Skeletal muscle satellite cell (primary cell): Measurements from ENCODE around the gene SLC38A3.

ENCODE experiments used
- H3K27me3 ChIP-seq: 2 replicates; pipeline ENCODE4 v1.7.0; 2013; ENCODE audit warnings: low read length; ENCODE audit not compliant: control insufficient read depth, insufficient read depth
- H3K36me3 ChIP-seq: 2 replicates; pipeline ENCODE4 v1.7.0; 2013; ENCODE audit warnings: mild to moderate bottlenecking, control low read depth, low read length; ENCODE audit not compliant: insufficient read depth
- H3K4me1 ChIP-seq: 2 replicates; pipeline ENCODE4 v1.7.0; 2013; ENCODE audit warnings: low read length; ENCODE audit not compliant: control insufficient read depth, insufficient read depth
- H3K4me2 ChIP-seq: 2 replicates; pipeline ENCODE4 v1.7.0; 2013; ENCODE audit warnings: mild to moderate bottlenecking, low read length
- H3K4me3 ChIP-seq: 2 replicates; pipeline ENCODE4 v1.7.0; 2013; ENCODE audit warnings: low read length
- H3K9ac ChIP-seq: 2 replicates; pipeline ENCODE4 v1.7.0; 2013; ENCODE audit warnings: mild to moderate bottlenecking, low read depth, low read length, moderate library complexity
- H3K9me3 ChIP-seq: replicated peaks from 2 replicates; pipeline ENCODE4 v1.7.0; 2013; ENCODE audit warnings: mild to moderate bottlenecking, control low read depth, low read length

SLC38A3 gene

GRCh38 chr3:50164481-50164880, 40.6 kb upstream of the SLC38A3 start:
- Histone ChIP-seq H3K27me3 (no peaks in the 10 kb centered on the region), H3K4me3 (peak overlapping the region; percentile 41), H3K4me2 (peak overlapping the region; percentile 66), H3K36me3 (no peaks in the 10 kb centered on the region), H3K9me3 (no peaks in the 10 kb centered on the region), H3K9ac (no peak overlapping the region), H3K4me1 (peaks cover 60% of the 10 kb centered on the region)

GRCh38 chr3:50164984-50165909, 39.8 kb upstream of the SLC38A3 start:
- peak overlapping the region; percentile 53 for H3K9ac ChIP-seq
- H3K4me1 ChIP-seq = peaks cover 65% of the 10 kb centered on the region
- peak overlapping the region; percentile 41 for H3K4me3 ChIP-seq
- no peaks in the 10 kb centered on the region for H3K36me3 ChIP-seq
- no peaks in the 10 kb centered on the region for H3K9me3 ChIP-seq
- peak overlapping the region; percentile 38 for H3K4me2 ChIP-seq
- H3K27me3 ChIP-seq = no peaks in the 10 kb centered on the region

- H3K4me1 ChIP-seq = peaks cover 73% of the 10 kb centered on the region
- no peaks in the 10 kb centered on the region for H3K27me3 ChIP-seq
- peak overlapping the region; percentile 38 for H3K4me2 ChIP-seq
- H3K4me3 ChIP-seq = no peak overlapping the region
- H3K36me3 ChIP-seq = no peaks in the 10 kb centered on the region
- no peaks in the 10 kb centered on the region for H3K9me3 ChIP-seq
- peak overlapping the region; percentile 53 for H3K9ac ChIP-seq
Observed at GRCh38 chr3:50165910-50166538, 39.0 kb upstream of the SLC38A3 start.

GRCh38 chr3:50166620-50167019, 38.5 kb upstream of the SLC38A3 start:
- no peaks in the 10 kb centered on the region for H3K9me3 ChIP-seq
- no peaks in the 10 kb centered on the region for H3K36me3 ChIP-seq
- H3K4me2 ChIP-seq = peak overlapping the region; percentile 32
- H3K4me1 ChIP-seq = peaks cover 79% of the 10 kb centered on the region
- no peaks in the 10 kb centered on the region for H3K27me3 ChIP-seq
- peak overlapping the region; percentile 53 for H3K9ac ChIP-seq
- no peak overlapping the region for H3K4me3 ChIP-seq

- Histone ChIP-seq H3K4me1 (peaks cover 83% of the 10 kb centered on the region), H3K4me3 (no peak overlapping the region), H3K4me2 (peak overlapping the region; percentile 32), H3K36me3 (no peaks in the 10 kb centered on the region), H3K9me3 (no peaks in the 10 kb centered on the region), H3K9ac (no peak overlapping the region), H3K27me3 (no peaks in the 10 kb centered on the region)
Observed at GRCh38 chr3:50167069-50167840, 37.8 kb upstream of the SLC38A3 start.

- Histone ChIP-seq H3K4me2 (no peak overlapping the region), H3K9me3 (no peaks in the 10 kb centered on the region), H3K9ac (no peak overlapping the region), H3K36me3 (no peaks in the 10 kb centered on the region), H3K4me1 (peaks cover 83% of the 10 kb centered on the region), H3K4me3 (no peak overlapping the region), H3K27me3 (no peaks in the 10 kb centered on the region)
Observed at GRCh38 chr3:50167841-50168209, 37.2 kb upstream of the SLC38A3 start.

GRCh38 chr3:50168388-50168787, 36.7 kb upstream of the SLC38A3 start:
- Histone ChIP-seq H3K9ac (no peak overlapping the region), H3K9me3 (no peaks in the 10 kb centered on the region), H3K27me3 (no peaks in the 10 kb centered on the region), H3K4me1 (peaks cover 82% of the 10 kb centered on the region), H3K4me2 (no peak overlapping the region), H3K4me3 (no peak overlapping the region), H3K36me3 (no peaks in the 10 kb centered on the region)

GRCh38 chr3:50168791-50169190, 36.3 kb upstream of the SLC38A3 start:
- no peak overlapping the region for H3K9ac ChIP-seq
- H3K27me3 ChIP-seq = no peaks in the 10 kb centered on the region
- no peak overlapping the region for H3K4me3 ChIP-seq
- peaks cover 78% of the 10 kb centered on the region for H3K4me1 ChIP-seq
- H3K4me2 ChIP-seq = no peak overlapping the region
- no peaks in the 10 kb centered on the region for H3K36me3 ChIP-seq
- H3K9me3 ChIP-seq = no peaks in the 10 kb centered on the region

- Histone ChIP-seq H3K4me3 (no peak overlapping the region), H3K4me1 (peaks cover 72% of the 10 kb centered on the region), H3K4me2 (no peak overlapping the region), H3K36me3 (no peaks in the 10 kb centered on the region), H3K9me3 (no peaks in the 10 kb centered on the region), H3K27me3 (no peaks in the 10 kb centered on the region), H3K9ac (no peak overlapping the region)
Observed at GRCh38 chr3:50169232-50169832, 35.7 kb upstream of the SLC38A3 start.

GRCh38 chr3:50169858-50170257, 35.2 kb upstream of the SLC38A3 start:
- Histone ChIP-seq H3K9ac (peak overlapping the region; percentile 35), H3K27me3 (no peaks in the 10 kb centered on the region), H3K36me3 (no peaks in the 10 kb centered on the region), H3K4me2 (no peak overlapping the region), H3K4me1 (peaks cover 67% of the 10 kb centered on the region), H3K9me3 (no peaks in the 10 kb centered on the region), H3K4me3 (no peak overlapping the region)

- no peaks in the 10 kb centered on the region for H3K9me3 ChIP-seq
- H3K4me1 ChIP-seq = peaks cover 59% of the 10 kb centered on the region
- H3K27me3 ChIP-seq = no peaks in the 10 kb centered on the region
- H3K9ac ChIP-seq = peak overlapping the region; percentile 40
- no peaks in the 10 kb centered on the region for H3K36me3 ChIP-seq
- H3K4me3 ChIP-seq = no peak overlapping the region
- H3K4me2 ChIP-seq = peak overlapping the region; percentile 5
Observed at GRCh38 chr3:50170689-50171088, 34.4 kb upstream of the SLC38A3 start.
